GM23248 (cell line): ENCODE results near the gene SDHB. TPM values are rescaled to one million over a fixed set of nuclear protein-coding genes. Genes with fewer than 3 reads are reported as not detected.

Experiments
- DNase-seq: peaks from one replicate; pipeline ENCODE4 v3.0.0-alpha.2; 2015
- H2AFZ ChIP-seq: fragments of 200-600 bp; sonication (generic); 2 replicates; pipeline ENCODE4 v1.6.1; 2016; ENCODE audit warnings: antibody characterized with exemption
- H3F3A ChIP-seq: fragments of 200-600 bp; sonication (generic); 2 replicates; pipeline ENCODE4 v1.6.1; 2016; ENCODE audit warnings: mild to moderate bottlenecking, antibody characterized with exemption, mixed run types; ENCODE audit not compliant: insufficient read depth
- H3K27ac ChIP-seq: fragments of 200-600 bp; sonication (generic); 2 replicates; pipeline ENCODE4 v1.5.1; 2016; ENCODE audit warnings: mild to moderate bottlenecking
- H3K27me3 ChIP-seq: fragments of 200-600 bp; sonication (generic); replicated peaks from 2 replicates; pipeline ENCODE4 v1.6.1; 2016; ENCODE audit warnings: mild to moderate bottlenecking; ENCODE audit not compliant: insufficient read depth
- H3K36me3 ChIP-seq: fragments of 200-600 bp; sonication (generic); 2 replicates; pipeline ENCODE4 v1.6.1; 2016; ENCODE audit warnings: low read depth, mild to moderate bottlenecking
- H3K4me1 ChIP-seq: fragments of 200-600 bp; sonication (generic); 2 replicates; pipeline ENCODE4 v1.6.1; 2016; ENCODE audit warnings: mild to moderate bottlenecking; ENCODE audit not compliant: insufficient read depth
- H3K4me2 ChIP-seq: fragments of 200-600 bp; sonication (generic); one replicate; pipeline ENCODE4 v1.6.1; 2016; ENCODE audit warnings: mild to moderate bottlenecking; ENCODE audit not compliant: unreplicated experiment
- H3K4me3 ChIP-seq: fragments of 200-600 bp; sonication (generic); 2 replicates; pipeline ENCODE4 v1.5.1; 2016; ENCODE audit warnings: mild to moderate bottlenecking
- H3K79me2 ChIP-seq: fragments of 200-600 bp; sonication (generic); 2 replicates; pipeline ENCODE4 v1.6.1; 2016; ENCODE audit warnings: mild to moderate bottlenecking; ENCODE audit not compliant: insufficient read depth
- H3K9ac ChIP-seq: fragments of 200-600 bp; sonication (generic); 2 replicates; pipeline ENCODE4 v1.6.1; 2016; ENCODE audit warnings: mild to moderate bottlenecking
- H3K9me2 ChIP-seq: fragments of 200-600 bp; sonication (generic); 2 replicates; pipeline ENCODE4 v1.6.1; 2016; ENCODE audit warnings: mixed run types, mild to moderate bottlenecking, moderate library complexity; ENCODE audit not compliant: insufficient read depth
- H3K9me3 ChIP-seq: fragments of 200-600 bp; sonication (generic); one replicate; pipeline ENCODE4 v1.6.1; 2017; ENCODE audit warnings: low read depth
- H4K20me1 ChIP-seq: fragments of 200-600 bp; sonication (generic); 2 replicates; pipeline ENCODE4 v1.6.0; 2016; ENCODE audit not compliant: insufficient read depth
- EZH2 ChIP-seq: fragments of 200-600 bp; sonication (generic); IDR thresholded peaks from 2 replicates; pipeline ENCODE4 v1.6.1; 2018; ENCODE audit warnings: antibody characterized with exemption, mild to moderate bottlenecking; ENCODE audit not compliant: insufficient read depth, poor library complexity, severe bottlenecking
- EZH2phosphoT487 ChIP-seq: fragments of 200-600 bp; sonication (generic); IDR thresholded peaks from 2 replicates; pipeline ENCODE4 v1.6.1; 2018; ENCODE audit warnings: antibody characterized with exemption, moderate library complexity, mild to moderate bottlenecking, low read depth; ENCODE audit not compliant: insufficient read depth
- WGBS, 2 experiments: methylation state at CpG; one replicate each; pipeline ENCODE4 v1.1.6; 2015 to 2017; ENCODE audit warnings: low lambda C conversion rate in 2 of 2, low coverage in 1 of 2; ENCODE audit errors: missing lambda C conversion rate in 2 of 2; 5-methylcytosine and 5-hydroxymethylcytosine counted together
- in situ Hi-C: fragments of 300-500 bp; cut with MboI; formaldehyde crosslinking; loops from 2 replicates; pipeline ENCODE4 v1.15.0; 2020
- polyA plus RNA-seq: library from polyadenylated mRNA; unstranded; fragments of >200 nt; fragmentation: Nextera tagmentation; extraction: Ambion mirVana; gene quantifications from 2 replicates; pipeline ENCODE4 v1.2.1, GENCODE V29; 2016
- total RNA-seq: library from RNA; depleted of rRNA; stranded (reverse); fragments of >200 nt; shearing (Covaris generic); gene quantifications from 2 replicates; pipeline ENCODE4 v1.2.3, GENCODE V29; 2014

SDHB gene
- total and polyA plus RNA-seq, 2 experiments from 2014 or later = 84.1 to 124 TPM

DNA sequence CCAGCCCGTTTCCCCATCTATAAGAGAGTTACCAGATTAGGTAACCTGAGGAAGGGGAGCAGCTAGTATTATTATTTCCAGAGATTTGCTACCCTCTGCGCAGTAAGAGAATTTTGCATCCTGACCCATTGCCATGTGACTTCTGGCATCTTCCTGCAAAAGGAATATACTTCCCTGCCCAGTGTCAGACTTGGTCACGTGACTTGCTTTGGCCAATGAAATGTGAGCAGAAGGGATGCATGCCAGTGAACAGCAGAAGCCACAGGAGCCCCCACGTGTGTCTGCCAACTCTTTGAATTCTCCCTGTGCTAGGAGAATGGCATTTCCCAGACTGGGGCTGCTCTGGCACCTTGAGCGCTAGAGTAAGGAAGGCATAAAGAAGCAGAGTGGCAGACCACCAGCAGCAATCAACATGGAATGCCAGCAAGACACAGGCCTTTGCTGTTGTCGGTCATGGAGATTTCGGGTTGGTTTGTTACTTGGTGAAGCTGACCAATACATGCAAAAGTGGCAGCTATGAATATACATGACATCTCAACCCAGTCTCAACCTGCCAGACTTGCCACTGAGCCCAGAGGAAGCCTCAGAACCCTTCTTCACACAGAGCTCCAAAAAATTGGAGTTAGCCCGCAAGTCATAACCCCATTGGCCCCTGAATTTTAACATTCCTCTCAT is 26.4 kb upstream of the SDHB start:
- no peak for TF ChIP-seq EZH2
- TF ChIP-seq EZH2phosphoT487 = no peak
- Histone ChIP-seq H3K9me2 (no peaks in the 10 kb centered on the region), H3K27me3 (peaks cover 11% of the 10 kb centered on the region), H3K4me3 (no peak overlapping the region), H3F3A (no peaks in the 10 kb centered on the region), H4K20me1 (no peaks in the 10 kb centered on the region), H3K36me3 (no peaks in the 10 kb centered on the region), H3K4me1 (no peaks in the 10 kb centered on the region), H3K79me2 (no peaks in the 10 kb centered on the region), H3K9me3 (no peaks in the 10 kb centered on the region), H3K27ac (no peak overlapping the region), H2AFZ (no peak overlapping the region), H3K9ac (no peak overlapping the region), H3K4me2 (no peak overlapping the region)
- DNase-seq = no peak
- in situ Hi-C loops = no loop called here
- WGBS, 2 experiments = 64 to 70% methylated on average over 8 of the region's 8 CpGs

DNA sequence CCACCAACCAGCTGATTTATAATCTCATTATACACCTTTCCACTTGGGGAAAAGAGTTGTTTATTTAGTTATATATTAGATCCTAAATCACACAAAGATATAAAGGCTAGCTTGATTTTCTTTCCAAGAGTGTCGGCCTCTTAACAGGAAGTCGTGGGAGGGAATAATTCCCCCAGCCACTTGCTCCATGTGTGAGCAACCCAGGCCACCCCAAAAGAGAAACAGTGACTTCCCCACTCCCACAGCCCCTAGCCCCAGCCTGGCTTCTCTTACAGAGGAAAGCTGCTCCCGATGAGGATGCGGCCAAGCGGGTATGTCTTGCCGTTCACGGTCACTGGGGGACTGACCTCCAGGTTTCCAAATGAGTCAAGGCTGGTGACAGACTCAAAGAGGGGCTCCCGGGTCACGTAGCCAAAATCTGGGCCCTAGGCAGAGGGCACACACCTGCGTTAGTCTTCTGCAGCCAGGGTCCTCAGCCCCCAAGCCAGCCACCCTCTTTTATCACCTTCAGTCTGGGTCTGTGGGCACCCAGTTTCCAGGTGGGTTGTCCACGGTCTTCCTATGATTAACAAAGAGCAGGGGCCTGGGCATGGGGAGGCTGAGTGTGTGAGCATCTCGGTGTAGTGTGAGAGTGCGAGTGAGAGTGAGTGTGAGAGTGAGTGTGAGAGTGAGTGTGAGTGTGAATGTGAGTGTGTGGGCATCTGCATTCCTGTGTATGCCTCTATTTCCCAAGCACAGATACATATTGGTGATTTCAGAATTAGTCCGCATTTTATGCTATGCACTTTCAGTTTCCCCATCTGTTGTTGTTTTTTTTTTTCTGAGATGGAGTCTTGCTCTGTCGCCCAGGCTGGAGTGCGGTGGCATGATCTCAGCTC is 25.4 kb upstream of the SDHB start:
- in situ Hi-C loops = no loop called here
- H3K9me2 ChIP-seq = no peaks in the 10 kb centered on the region
- DNase-seq = no peak
- H3K4me3 ChIP-seq = no peak overlapping the region
- H3K9ac ChIP-seq = no peak overlapping the region
- H2AFZ ChIP-seq = no peak overlapping the region
- H3K27ac ChIP-seq = no peak overlapping the region
- no peaks in the 10 kb centered on the region for H3F3A ChIP-seq
- no peaks in the 10 kb centered on the region for H3K36me3 ChIP-seq
- WGBS, 2 experiments = 69 to 72% methylated on average over 16 of the region's 16 CpGs
- no peak overlapping the region for H3K4me2 ChIP-seq
- no peaks in the 10 kb centered on the region for H4K20me1 ChIP-seq
- peaks cover 1% of the 10 kb centered on the region; the same call in 1 of the 2 replicates for H3K27me3 ChIP-seq
- no peaks in the 10 kb centered on the region for H3K4me1 ChIP-seq
- H3K9me3 ChIP-seq = no peaks in the 10 kb centered on the region
- no peaks in the 10 kb centered on the region for H3K79me2 ChIP-seq
- TF ChIP-seq EZH2 (no peak), EZH2phosphoT487 (no peak)

DNA sequence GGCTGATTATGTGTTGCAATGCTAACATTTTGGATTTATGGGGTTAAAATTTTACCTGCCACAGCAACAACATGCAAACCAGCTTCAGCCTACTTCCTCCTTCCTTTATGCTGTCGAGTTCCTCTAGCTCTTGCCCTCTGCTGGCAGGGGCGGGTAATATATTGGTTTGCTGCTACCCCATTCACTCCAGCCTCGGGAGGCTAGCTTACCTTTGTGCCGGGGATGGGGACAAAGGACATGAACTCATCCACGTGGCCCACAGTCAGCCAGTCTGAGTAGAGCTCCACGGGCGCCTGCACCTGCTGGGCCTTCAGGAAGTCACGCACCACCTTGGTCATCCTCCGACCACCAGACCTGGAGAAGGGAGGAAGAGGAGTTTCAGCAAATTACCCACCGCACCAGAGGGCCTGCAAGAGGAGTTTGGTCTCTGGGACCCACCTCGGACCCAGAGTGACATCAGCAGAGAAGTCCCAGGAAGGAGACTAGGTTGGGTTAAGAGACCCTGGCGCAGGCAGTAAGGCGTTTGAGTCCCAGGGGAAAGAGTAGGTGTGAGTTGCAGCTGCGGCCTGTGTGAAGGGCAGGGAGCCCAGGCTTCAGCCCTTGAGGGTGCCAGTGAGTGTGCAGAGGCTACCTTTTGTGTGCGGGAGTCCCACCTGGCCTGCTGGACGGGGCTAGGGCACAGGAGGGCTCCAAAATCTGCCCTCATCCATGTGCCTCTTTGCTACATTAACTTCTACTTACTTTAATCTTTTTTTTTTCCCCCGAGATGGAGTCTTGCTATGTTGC is 21.8 kb upstream of the SDHB start:
- DNase-seq = peak; percentile 36
- no peaks in the 10 kb centered on the region for H3K79me2 ChIP-seq
- in situ Hi-C loops = no loop called here
- no peak overlapping the region for H3K4me3 ChIP-seq
- no peak overlapping the region for H2AFZ ChIP-seq
- H4K20me1 ChIP-seq = no peaks in the 10 kb centered on the region
- no peaks in the 10 kb centered on the region for H3K4me1 ChIP-seq
- no peaks in the 10 kb centered on the region; the same call in 1 of the 2 replicates for H3K27me3 ChIP-seq
- no peak overlapping the region for H3K27ac ChIP-seq
- no peaks in the 10 kb centered on the region for H3K9me2 ChIP-seq
- H3K9me3 ChIP-seq = no peaks in the 10 kb centered on the region
- no peak for TF ChIP-seq EZH2phosphoT487
- TF ChIP-seq EZH2 = no peak
- H3F3A ChIP-seq = no peaks in the 10 kb centered on the region
- H3K4me2 ChIP-seq = no peak overlapping the region
- no peak overlapping the region for H3K9ac ChIP-seq
- no peaks in the 10 kb centered on the region for H3K36me3 ChIP-seq
- 56 to 63% methylated on average over 16 to 17 of the region's 17 CpGs for WGBS, 2 experiments

DNA sequence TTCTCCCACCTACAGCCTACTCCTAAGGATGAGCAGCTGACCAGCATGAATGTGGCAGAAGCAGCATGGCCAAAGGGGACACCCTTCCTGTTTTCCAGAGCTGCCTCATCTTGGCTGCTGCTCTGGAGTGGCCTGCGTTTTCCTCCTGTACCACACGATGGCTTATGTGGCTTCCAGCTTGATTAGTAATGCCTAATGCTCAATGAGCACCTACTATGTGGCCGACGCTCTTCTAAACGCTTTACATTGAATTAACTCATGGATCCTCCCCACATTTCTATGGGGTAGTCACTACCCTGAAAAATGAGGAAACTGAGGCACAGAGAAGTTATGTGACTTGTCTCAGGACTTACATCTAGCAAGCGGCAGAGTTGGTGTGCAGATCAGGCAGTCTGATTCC is 18.0 kb upstream of the SDHB start:
- Histone ChIP-seq H3K4me1 (no peaks in the 10 kb centered on the region), H3K36me3 (no peaks in the 10 kb centered on the region), H3K4me2 (no peak overlapping the region), H3K4me3 (no peak overlapping the region), H2AFZ (no peak overlapping the region), H3F3A (no peaks in the 10 kb centered on the region), H3K9me2 (no peaks in the 10 kb centered on the region), H3K79me2 (no peaks in the 10 kb centered on the region), H3K27ac (no peak overlapping the region), H3K9me3 (no peaks in the 10 kb centered on the region), H3K9ac (no peak overlapping the region), H3K27me3 (no peaks in the 10 kb centered on the region; the same call in 1 of the 2 replicates), H4K20me1 (no peaks in the 10 kb centered on the region)
- WGBS, 2 experiments = 45 to 58% methylated on average over 6 of the region's 6 CpGs
- no peak for TF ChIP-seq EZH2
- no peak for TF ChIP-seq EZH2phosphoT487
- in situ Hi-C loops = no loop called here
- DNase-seq = no peak
